Measurements from ENCODE around the gene FBXO40.

Gene FBXO40

GRCh38 chr3:121637922-121638321 lies 44.7 kb downstream of the FBXO40 start:
- H3K36me3 ChIP-seq: peaks cover 0 to 7% (median 0%) of the 10 kb centered on the region in 3 donors
- no peaks in the 10 kb centered on the region for H3K9me3 ChIP-seq
- H3K27ac ChIP-seq: no peak overlapping the region
- intact Hi-C loops (cut with DNase I; ENCODE audit: low total_unique reads): no loop called here
- H3K4me1 ChIP-seq: no peaks in the 10 kb centered on the region
- no peak overlapping the region for H3K4me3 ChIP-seq
- DNase-seq: no peak
- no peak for TF ChIP-seq CTCF (IDR thresholded peaks at IDR 0.05)
- no peaks in the 10 kb centered on the region for H3K27me3 ChIP-seq

GRCh38 chr3:121641127-121641526 lies 47.9 kb downstream of the FBXO40 start:
- Histone ChIP-seq H3K27ac (no peak overlapping the region), H3K9me3 (no peaks in the 10 kb centered on the region), H3K4me1 (no peaks in the 10 kb centered on the region), H3K27me3 (no peaks in the 10 kb centered on the region), H3K4me3 (no peak overlapping the region), H3K36me3 (peaks cover 0 to 13% (median 0%) of the 10 kb centered on the region in 3 donors)
- no peak for DNase-seq
- intact Hi-C loops (cut with DNase I; ENCODE audit: low total_unique reads): no loop called here
- no peak for TF ChIP-seq CTCF (IDR thresholded peaks at IDR 0.05)

- DNase-seq: no peak
- peaks cover 0 to 13% (median 0%) of the 10 kb centered on the region in 3 donors for H3K36me3 ChIP-seq
- H3K27ac ChIP-seq: no peak overlapping the region
- intact Hi-C loops (cut with DNase I; ENCODE audit: low total_unique reads): no loop called here
- no peak overlapping the region for H3K4me3 ChIP-seq
- H3K4me1 ChIP-seq: peaks cover 0 to under 1% (median under 1%) of the 10 kb centered on the region in 4 donors
- no peak for TF ChIP-seq CTCF (IDR thresholded peaks at IDR 0.05)
- H3K27me3 ChIP-seq: no peaks in the 10 kb centered on the region
- no peaks in the 10 kb centered on the region for H3K9me3 ChIP-seq
These were observed 49.6 kb downstream of the FBXO40 start for GRCh38 chr3:121642601-121643314.

- Histone ChIP-seq H3K4me1 (peaks cover 0 to 21% (median 8%) of the 10 kb centered on the region in 4 donors), H3K27me3 (no peaks in the 10 kb centered on the region), H3K36me3 (peaks cover 0 to 13% (median 0%) of the 10 kb centered on the region in 3 donors), H3K27ac (no peak overlapping the region), H3K9me3 (no peaks in the 10 kb centered on the region), H3K4me3 (no peak overlapping the region)
- intact Hi-C loops (cut with DNase I; ENCODE audit: low total_unique reads): no loop called here
- no peak for DNase-seq
- no peak for TF ChIP-seq CTCF (IDR thresholded peaks at IDR 0.05)
These were observed 51.9 kb downstream of the FBXO40 start for GRCh38 chr3:121645054-121645453.

GRCh38 chr3:121648219-121648958 lies 55.2 kb downstream of the FBXO40 start:
- intact Hi-C loops (cut with DNase I; ENCODE audit: low total_unique reads): no loop called here
- peak overlapping the region; percentile 61 to 76 for H3K27ac ChIP-seq
- H3K27me3 ChIP-seq: no peaks in the 10 kb centered on the region
- TF ChIP-seq CTCF (IDR thresholded peaks at IDR 0.05): peak; percentile 7 to 44
- no peaks in the 10 kb centered on the region for H3K9me3 ChIP-seq
- no peak for DNase-seq
- no peak overlapping the region for H3K4me3 ChIP-seq
- H3K4me1 ChIP-seq: peaks cover 0 to 28% (median 8%) of the 10 kb centered on the region in 4 donors
- H3K36me3 ChIP-seq: peaks cover 0 to 5% (median 0%) of the 10 kb centered on the region in 3 donors
